HCT116 (cell line): Measurements from ENCODE around the gene FOXN1. TPM values are rescaled to one million over a fixed set of nuclear protein-coding genes. Genes with fewer than 3 reads are reported as not detected.

Experiments used
- ATAC-seq: fragments of 200-7000 bp; cut with Tn5 transposase; 2 replicates; pipeline ENCODE4 v1.9.1; 2020; ENCODE audit warnings: mild to moderate bottlenecking, moderate library complexity
- BruUV-seq: library from RNA; stranded (reverse); fragments of 400-500 nt; replicated peaks from 2 replicates; lab custom pipeline; 2021; lab: Mats Ljungman, UMichigan
- CTCF ChIA-PET: fragments of 300-600 bp; sonication (Branson Sonifier 250); formaldehyde crosslinking; loops from one replicate; lab custom pipeline; 2021; ENCODE audit warnings: antibody characterized with exemption; lab: Charles Lee
- POLR2A ChIA-PET: fragments of 300-600, 350-600 bp; sonication (Branson Sonifier 250); formaldehyde crosslinking; loops from one replicate; lab custom pipeline; 2021; ENCODE audit warnings: antibody characterized with exemption; lab: Charles Lee
- RAD21 ChIA-PET, 2 experiments: fragments of 300-600 bp; sonication (Branson Sonifier 250); formaldehyde crosslinking; loops; one replicate each; lab custom pipeline; 2023; ENCODE audit warnings: low total read pairs in 2 of 2; ENCODE audit not compliant: uncharacterized antibody in 2 of 2, unreplicated experiment in 2 of 2, low non-redundant PET in 1 of 2; lab: Charles Lee
- DNase-seq: peaks from one replicate; pipeline ENCODE4 v3.0.0-alpha.2; 2010; ENCODE audit warnings: low read depth, low spot score
- H2AFZ ChIP-seq: fragments of 200-600 bp; shearing (Covaris generic), sonication (generic); 2 replicates; pipeline ENCODE4 v1.6.1; 2017; ENCODE audit warnings: low read depth, mixed run types, mixed read lengths, antibody characterized with exemption, low read length; ENCODE audit not compliant: poor library complexity, severe bottlenecking
- H3K27ac ChIP-seq: 2 replicates; pipeline ENCODE4 v1.5.1; 2012; ENCODE audit warnings: low read depth, low read length
- H3K27me3 ChIP-seq: fragments of 200-600 bp; sonication (generic); 2 replicates; pipeline ENCODE4 v1.6.1; 2016; ENCODE audit warnings: mixed run types, low read length, mixed read lengths; ENCODE audit not compliant: insufficient read depth
- H3K36me3 ChIP-seq, 2 experiments: fragments of 200-500 bp in 1 of 2; fragments of 200-600 bp in 1 of 2; sonication (Bioruptor generic) in 1 of 2; sonication (generic) in 1 of 2; 2 replicates each; pipeline versions ENCODE4 v1.5.1 to v1.6.1; 2014 to 2016; ENCODE audit warnings: low read length in 2 of 2, inconsistent platforms in 1 of 2, mixed read lengths in 1 of 2, mixed run types in 1 of 2; ENCODE audit not compliant: insufficient read depth in 2 of 2, control insufficient read depth in 1 of 2
- H3K4me1 ChIP-seq, 2 experiments: fragments of 200-600 bp in 1 of 2; sonication (generic) in 1 of 2; 2 replicates each; pipeline versions ENCODE4 v1.5.1 to v1.6.1; 2012 to 2017; ENCODE audit warnings: low read length in 2 of 2, inconsistent platforms in 1 of 2, mild to moderate bottlenecking in 1 of 2, mixed read lengths in 1 of 2, mixed run types in 1 of 2, moderate library complexity in 1 of 2; ENCODE audit not compliant: insufficient read depth in 2 of 2, control insufficient read depth in 1 of 2
- H3K4me2 ChIP-seq: fragments of 200-600 bp; sonication (generic); 2 replicates; pipeline ENCODE4 v1.6.1; 2017; ENCODE audit warnings: mixed run types, low read length, mixed read lengths
- H3K4me3 ChIP-seq, 2 experiments: fragments of 200-600 bp in 1 of 2; sonication (generic) in 1 of 2; replicated peaks in 1 of 2; 2 replicates each; pipeline ENCODE4 v1.5.1; 2011 to 2016; ENCODE audit warnings: low read length in 2 of 2, control low read depth in 1 of 2, low read depth in 1 of 2, mild to moderate bottlenecking in 1 of 2, mixed read lengths in 1 of 2, mixed run types in 1 of 2
- H3K79me2 ChIP-seq: fragments of 200-600 bp; sonication (generic); 2 replicates; pipeline ENCODE4 v1.6.1; 2017; ENCODE audit warnings: mild to moderate bottlenecking, mixed run types, low read length, moderate library complexity, mixed read lengths; ENCODE audit not compliant: insufficient read depth
- H3K9ac ChIP-seq: fragments of 200-600 bp; sonication (generic); 2 replicates; pipeline ENCODE4 v1.6.1; 2016; ENCODE audit warnings: low read length, mixed read lengths
- H3K9me2 ChIP-seq: fragments of 200-600 bp; sonication (generic), shearing (Covaris generic); 2 replicates; pipeline ENCODE4 v1.6.1; 2017; ENCODE audit warnings: mixed run types, mild to moderate bottlenecking, moderate library complexity; ENCODE audit not compliant: insufficient read depth
- H3K9me3 ChIP-seq, 2 experiments: fragments of 200-500 bp in 1 of 2; fragments of 200-600 bp in 1 of 2; sonication (Bioruptor generic) in 1 of 2; sonication (generic) in 1 of 2; 2 replicates each; pipeline ENCODE4 v1.6.1; 2014 to 2017; ENCODE audit warnings: low read length in 2 of 2, mixed read lengths in 2 of 2, inconsistent platforms in 1 of 2, low read depth in 1 of 2, mild to moderate bottlenecking in 1 of 2, mixed run types in 1 of 2, moderate library complexity in 1 of 2; ENCODE audit not compliant: control insufficient read depth in 1 of 2, insufficient read depth in 1 of 2
- H4K20me1 ChIP-seq: fragments of 200-600 bp; sonication (generic), shearing (Covaris generic); 2 replicates; pipeline ENCODE4 v1.6.1; 2017; ENCODE audit warnings: mixed run types, mild to moderate bottlenecking, moderate library complexity; ENCODE audit not compliant: insufficient read depth
- CBX3 ChIP-seq: IDR thresholded peaks from 2 replicates; pipeline ENCODE4 v1.6.1; 2012; ENCODE audit warnings: low read depth
- CEBPB ChIP-seq: IDR thresholded peaks from 2 replicates; pipeline ENCODE4 v1.6.1; 2012; ENCODE audit warnings: low read depth
- EGR1 ChIP-seq: IDR thresholded peaks from 2 replicates; pipeline ENCODE4 v1.6.1; 2012; ENCODE audit warnings: low read depth
- ELF1 ChIP-seq: IDR thresholded peaks from 2 replicates; pipeline ENCODE4 v1.6.1; 2012; ENCODE audit warnings: low read depth, borderline replicate concordance
- EZH2 ChIP-seq: fragments of 200-600 bp; sonication (generic); IDR thresholded peaks from 2 replicates; pipeline ENCODE4 v1.6.1; 2017; ENCODE audit warnings: antibody characterized with exemption, mixed run types
- EZH2phosphoT487 ChIP-seq: fragments of 200-600 bp; IDR thresholded peaks from 2 replicates; pipeline ENCODE4 v1.6.1; 2018; ENCODE audit warnings: antibody characterized with exemption, borderline replicate concordance
- FOSL1 ChIP-seq: IDR thresholded peaks from 2 replicates; pipeline ENCODE4 v1.6.1; 2012; ENCODE audit warnings: low read depth
- JUND ChIP-seq: IDR thresholded peaks from 2 replicates; pipeline ENCODE4 v1.6.1; 2012
- MAX ChIP-seq: IDR thresholded peaks from 2 replicates; pipeline ENCODE4 v1.6.1; 2012
- POLR2A ChIP-seq: IDR thresholded peaks from 2 replicates; pipeline ENCODE4 v1.7.0; 2011; ENCODE audit warnings: borderline replicate concordance; ENCODE audit not compliant: insufficient read depth, insufficient read length; ENCODE audit errors: extremely low read depth
- POLR2AphosphoS5 ChIP-seq: IDR thresholded peaks from 2 replicates; pipeline ENCODE4 v1.6.1; 2011; ENCODE audit warnings: mild to moderate bottlenecking, low read depth, low read length, moderate library complexity
- RAD21 ChIP-seq: IDR thresholded peaks from 2 replicates; pipeline ENCODE4 v1.6.1; 2012; ENCODE audit warnings: low read depth, mild to moderate bottlenecking
- REST ChIP-seq: IDR thresholded peaks from 2 replicates; pipeline ENCODE4 v1.6.1; 2012; ENCODE audit warnings: low read depth
- SIN3A ChIP-seq: IDR thresholded peaks from 2 replicates; pipeline ENCODE4 v1.6.1; 2012; ENCODE audit warnings: low read depth
- SP1 ChIP-seq: IDR thresholded peaks from 2 replicates; pipeline ENCODE4 v1.6.1; 2012; ENCODE audit warnings: low read depth
- SRF ChIP-seq: IDR thresholded peaks from 2 replicates; pipeline ENCODE4 v1.6.1; 2012; ENCODE audit warnings: low read depth
- TCF7L2 ChIP-seq: IDR thresholded peaks from 2 replicates; pipeline ENCODE4 v1.7.0; 2011; ENCODE audit warnings: borderline replicate concordance, inconsistent platforms; ENCODE audit not compliant: insufficient read depth, insufficient read length; ENCODE audit errors: extremely low read depth
- ZBTB33 ChIP-seq: IDR thresholded peaks from 2 replicates; pipeline ENCODE4 v1.6.1; 2011; ENCODE audit warnings: mild to moderate bottlenecking, low read length, moderate library complexity; ENCODE audit not compliant: insufficient replicate concordance; ENCODE audit errors: extremely low read depth
- ZNF274 ChIP-seq: fragments of 200-500 bp; sonication (Bioruptor generic); IDR thresholded peaks from 2 replicates; pipeline ENCODE4 v1.6.1; 2014; ENCODE audit warnings: mild to moderate bottlenecking, low read depth, low read length, inconsistent platforms
- intact Hi-C: fragments of 100-400 bp; cut with micrococcal nuclease; formaldehyde crosslinking; loops from 2 replicates; pipeline ENCODE4 v1.10.0; 2022
- total RNA-seq: library from RNA; stranded (reverse); gene quantifications from one replicate; pipeline ENCODE4 v1.2.1, GENCODE V29; 2021; ENCODE audit not compliant: unreplicated experiment
- TF ChIP-seq, protein P1 (sequence below): IDR thresholded peaks from 2 replicates; pipeline ENCODE4 v1.6.1; 2012

The FOXN1 gene
- total RNA-seq, 1 experiment from 2014 or later, result not detected

- Histone ChIP-seq H2AFZ (no peak overlapping the region), H3K36me3 (no peaks in the 10 kb centered on the region), H3K4me1 (no peaks in the 10 kb centered on the region; a peak in 1 of 4 replicates), H4K20me1 (no peaks in the 10 kb centered on the region), H3K4me3 (no peak overlapping the region), H3K27ac (no peak overlapping the region), H3K9me3 (no peaks in the 10 kb centered on the region), H3K79me2 (no peaks in the 10 kb centered on the region), H3K27me3 (no peaks in the 10 kb centered on the region; the same call in none of the 2 replicates), H3K9ac (no peak overlapping the region), H3K9me2 (no peaks in the 10 kb centered on the region), H3K4me2 (no peak overlapping the region)
- CTCF ChIA-PET, result no interaction called here
- TF ChIP-seq POLR2A, result no peak
- no peak for TF ChIP-seq MAX
- TF ChIP-seq EGR1, result no peak
- no peak for TF ChIP-seq TCF7L2
- no peak for TF ChIP-seq REST
- no peak for TF ChIP-seq CBX3
- TF ChIP-seq, protein P1, sequence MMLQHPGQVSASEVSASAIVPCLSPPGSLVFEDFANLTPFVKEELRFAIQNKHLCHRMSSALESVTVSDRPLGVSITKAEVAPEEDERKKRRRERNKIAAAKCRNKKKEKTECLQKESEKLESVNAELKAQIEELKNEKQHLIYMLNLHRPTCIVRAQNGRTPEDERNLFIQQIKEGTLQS, result no peak
- no peak for TF ChIP-seq SP1
- TF ChIP-seq SRF, result no peak
- TF ChIP-seq CEBPB, result no peak
- TF ChIP-seq SIN3A, result no peak
- no peak for TF ChIP-seq FOSL1
- TF ChIP-seq RAD21, result no peak
- TF ChIP-seq ELF1, result no peak
- TF ChIP-seq EZH2phosphoT487, result no peak
- TF ChIP-seq ZNF274, result no peak
- no peak for TF ChIP-seq EZH2
- TF ChIP-seq JUND, result no peak
- TF ChIP-seq ZBTB33, result no peak
- TF ChIP-seq POLR2AphosphoS5, result no peak
- no peak for ATAC-seq
- no TSS peak for BruUV-seq
- no peak for DNase-seq
- POLR2A ChIA-PET, result no interaction called here
- RAD21 ChIA-PET, result no interaction called here
- intact Hi-C loops, result no loop called here
Observed at GRCh38 chr17:28484296-28484695, 21.9 kb upstream of the FOXN1 start.
